ENCODE results near the gene MAP3K1. TPM values are rescaled to one million over a fixed set of nuclear protein-coding genes. Genes with fewer than 3 reads are reported as not detected.

MAP3K1 gene
- total and polyA plus RNA-seq, 4 donors: 2.4 to 15.4 (median 6.7) TPM

DNA sequence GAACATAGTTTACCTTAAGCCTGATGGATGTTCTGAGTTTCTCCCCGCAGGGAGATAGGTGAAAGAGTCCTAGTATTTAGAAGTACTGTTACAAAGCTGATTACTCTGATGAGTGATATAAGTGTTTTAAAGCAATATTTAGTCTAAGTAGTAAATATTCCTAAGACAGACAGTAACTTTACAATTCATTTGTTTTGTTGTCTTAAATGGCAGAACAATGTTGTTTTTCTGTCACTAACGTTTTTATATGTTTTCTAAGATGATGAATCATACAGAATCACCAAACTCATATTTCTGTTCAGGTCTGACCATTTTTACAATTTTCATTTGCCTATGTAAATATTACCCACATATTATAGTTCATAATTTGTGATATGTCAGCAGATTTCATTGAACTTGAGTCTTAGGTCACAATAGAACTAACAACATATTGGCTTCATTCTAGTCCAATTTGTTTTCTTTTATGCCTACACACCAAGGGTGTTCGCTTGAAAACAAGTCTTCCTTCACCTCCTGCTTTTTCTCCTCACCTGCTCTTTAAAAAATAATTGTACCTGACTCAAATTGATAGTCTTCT is 30.6 kb downstream of the MAP3K1 start (continued):
- TF ChIP-seq, protein P1, sequence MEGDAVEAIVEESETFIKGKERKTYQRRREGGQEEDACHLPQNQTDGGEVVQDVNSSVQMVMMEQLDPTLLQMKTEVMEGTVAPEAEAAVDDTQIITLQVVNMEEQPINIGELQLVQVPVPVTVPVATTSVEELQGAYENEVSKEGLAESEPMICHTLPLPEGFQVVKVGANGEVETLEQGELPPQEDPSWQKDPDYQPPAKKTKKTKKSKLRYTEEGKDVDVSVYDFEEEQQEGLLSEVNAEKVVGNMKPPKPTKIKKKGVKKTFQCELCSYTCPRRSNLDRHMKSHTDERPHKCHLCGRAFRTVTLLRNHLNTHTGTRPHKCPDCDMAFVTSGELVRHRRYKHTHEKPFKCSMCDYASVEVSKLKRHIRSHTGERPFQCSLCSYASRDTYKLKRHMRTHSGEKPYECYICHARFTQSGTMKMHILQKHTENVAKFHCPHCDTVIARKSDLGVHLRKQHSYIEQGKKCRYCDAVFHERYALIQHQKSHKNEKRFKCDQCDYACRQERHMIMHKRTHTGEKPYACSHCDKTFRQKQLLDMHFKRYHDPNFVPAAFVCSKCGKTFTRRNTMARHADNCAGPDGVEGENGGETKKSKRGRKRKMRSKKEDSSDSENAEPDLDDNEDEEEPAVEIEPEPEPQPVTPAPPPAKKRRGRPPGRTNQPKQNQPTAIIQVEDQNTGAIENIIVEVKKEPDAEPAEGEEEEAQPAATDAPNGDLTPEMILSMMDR (IDR thresholded peaks at IDR 0.05; ENCODE audit: low read depth, low read length, missing input control): no peak
- TF ChIP-seq NR2F2 (IDR thresholded peaks at IDR 0.05) (no peak), RAD21 (IDR thresholded peaks at IDR 0.05) (no peak), GABPA (IDR thresholded peaks at IDR 0.05 in 1 of 2, conservative IDR thresholded peaks at IDR 0.05 in 1 of 2) (no peak)
- TF ChIP-seq, protein P2, sequence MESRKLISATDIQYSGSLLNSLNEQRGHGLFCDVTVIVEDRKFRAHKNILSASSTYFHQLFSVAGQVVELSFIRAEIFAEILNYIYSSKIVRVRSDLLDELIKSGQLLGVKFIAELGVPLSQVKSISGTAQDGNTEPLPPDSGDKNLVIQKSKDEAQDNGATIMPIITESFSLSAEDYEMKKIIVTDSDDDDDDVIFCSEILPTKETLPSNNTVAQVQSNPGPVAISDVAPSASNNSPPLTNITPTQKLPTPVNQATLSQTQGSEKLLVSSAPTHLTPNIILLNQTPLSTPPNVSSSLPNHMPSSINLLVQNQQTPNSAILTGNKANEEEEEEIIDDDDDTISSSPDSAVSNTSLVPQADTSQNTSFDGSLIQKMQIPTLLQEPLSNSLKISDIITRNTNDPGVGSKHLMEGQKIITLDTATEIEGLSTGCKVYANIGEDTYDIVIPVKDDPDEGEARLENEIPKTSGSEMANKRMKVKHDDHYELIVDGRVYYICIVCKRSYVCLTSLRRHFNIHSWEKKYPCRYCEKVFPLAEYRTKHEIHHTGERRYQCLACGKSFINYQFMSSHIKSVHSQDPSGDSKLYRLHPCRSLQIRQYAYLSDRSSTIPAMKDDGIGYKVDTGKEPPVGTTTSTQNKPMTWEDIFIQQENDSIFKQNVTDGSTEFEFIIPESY (IDR thresholded peaks at IDR 0.05): no peak
- TF ChIP-seq, protein P3, sequence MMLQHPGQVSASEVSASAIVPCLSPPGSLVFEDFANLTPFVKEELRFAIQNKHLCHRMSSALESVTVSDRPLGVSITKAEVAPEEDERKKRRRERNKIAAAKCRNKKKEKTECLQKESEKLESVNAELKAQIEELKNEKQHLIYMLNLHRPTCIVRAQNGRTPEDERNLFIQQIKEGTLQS (IDR thresholded peaks at IDR 0.05): no peak

DNA sequence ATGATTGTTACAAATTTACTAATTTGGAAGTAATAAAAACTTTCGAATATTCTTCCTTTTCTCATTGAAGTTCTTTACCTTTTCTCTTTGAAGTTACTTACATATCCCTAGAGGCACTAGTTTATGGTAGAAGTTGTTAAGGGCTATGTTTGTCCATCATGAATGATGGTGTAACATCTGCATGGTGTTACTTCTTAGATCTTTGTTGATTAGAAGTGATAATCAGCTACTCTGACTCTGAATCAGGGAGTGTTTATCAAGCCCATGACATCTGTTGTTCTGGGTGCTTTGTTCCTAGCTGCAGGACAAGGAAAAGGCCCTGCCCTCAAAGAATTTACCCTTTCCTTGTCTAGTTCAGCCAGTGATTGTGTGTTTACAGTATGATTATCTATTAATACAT is 32.9 kb downstream of the MAP3K1 start:
- Histone ChIP-seq H3K27me3 (ENCODE audit: control insufficient read depth in 4 of 4, insufficient read depth in 4 of 4, low read length in 3 of 4) (no peaks in the 10 kb centered on the region), H3K9ac (ENCODE audit: low read depth in 1 of 2, low read length in 2 of 2) (no peak overlapping the region), H3K36me3 (ENCODE audit: control insufficient read depth in 4 of 4, insufficient read depth in 3 of 4, low read depth in 1 of 4, low read length in 3 of 4) (no peaks in the 10 kb centered on the region), H3K4me3 (ENCODE audit: low read depth in 1 of 3, low read length in 3 of 3) (no peak overlapping the region), H3K27ac (ENCODE audit: low read depth in 1 of 2, low read length in 2 of 2) (no peak overlapping the region), H3K4me1 (ENCODE audit: control insufficient read depth in 4 of 4, insufficient read depth in 4 of 4, low read length in 3 of 4) (peaks cover 10 to 27% (median 14%) of the 10 kb centered on the region in 4 donors), H3K9me3 (ENCODE audit: control insufficient read depth in 4 of 4, low read length in 3 of 4) (no peaks in the 10 kb centered on the region)
- WGBS: 93% methylated on average over 1 of the region's 1 CpG
- no peak for DNase-seq (ENCODE audit: low spot score)
- no peak for TF ChIP-seq FOXA2 (IDR thresholded peaks at IDR 0.05)
- TF ChIP-seq, protein P4, sequence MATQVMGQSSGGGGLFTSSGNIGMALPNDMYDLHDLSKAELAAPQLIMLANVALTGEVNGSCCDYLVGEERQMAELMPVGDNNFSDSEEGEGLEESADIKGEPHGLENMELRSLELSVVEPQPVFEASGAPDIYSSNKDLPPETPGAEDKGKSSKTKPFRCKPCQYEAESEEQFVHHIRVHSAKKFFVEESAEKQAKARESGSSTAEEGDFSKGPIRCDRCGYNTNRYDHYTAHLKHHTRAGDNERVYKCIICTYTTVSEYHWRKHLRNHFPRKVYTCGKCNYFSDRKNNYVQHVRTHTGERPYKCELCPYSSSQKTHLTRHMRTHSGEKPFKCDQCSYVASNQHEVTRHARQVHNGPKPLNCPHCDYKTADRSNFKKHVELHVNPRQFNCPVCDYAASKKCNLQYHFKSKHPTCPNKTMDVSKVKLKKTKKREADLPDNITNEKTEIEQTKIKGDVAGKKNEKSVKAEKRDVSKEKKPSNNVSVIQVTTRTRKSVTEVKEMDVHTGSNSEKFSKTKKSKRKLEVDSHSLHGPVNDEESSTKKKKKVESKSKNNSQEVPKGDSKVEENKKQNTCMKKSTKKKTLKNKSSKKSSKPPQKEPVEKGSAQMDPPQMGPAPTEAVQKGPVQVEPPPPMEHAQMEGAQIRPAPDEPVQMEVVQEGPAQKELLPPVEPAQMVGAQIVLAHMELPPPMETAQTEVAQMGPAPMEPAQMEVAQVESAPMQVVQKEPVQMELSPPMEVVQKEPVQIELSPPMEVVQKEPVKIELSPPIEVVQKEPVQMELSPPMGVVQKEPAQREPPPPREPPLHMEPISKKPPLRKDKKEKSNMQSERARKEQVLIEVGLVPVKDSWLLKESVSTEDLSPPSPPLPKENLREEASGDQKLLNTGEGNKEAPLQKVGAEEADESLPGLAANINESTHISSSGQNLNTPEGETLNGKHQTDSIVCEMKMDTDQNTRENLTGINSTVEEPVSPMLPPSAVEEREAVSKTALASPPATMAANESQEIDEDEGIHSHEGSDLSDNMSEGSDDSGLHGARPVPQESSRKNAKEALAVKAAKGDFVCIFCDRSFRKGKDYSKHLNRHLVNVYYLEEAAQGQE (IDR thresholded peaks at IDR 0.05): no peak
- TF ChIP-seq JUND (IDR thresholded peaks at IDR 0.05): no peak
- TF ChIP-seq, protein P5, sequence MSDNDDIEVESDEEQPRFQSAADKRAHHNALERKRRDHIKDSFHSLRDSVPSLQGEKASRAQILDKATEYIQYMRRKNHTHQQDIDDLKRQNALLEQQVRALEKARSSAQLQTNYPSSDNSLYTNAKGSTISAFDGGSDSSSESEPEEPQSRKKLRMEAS (IDR thresholded peaks at IDR 0.05): no peak
- TF ChIP-seq FOXA1 (IDR thresholded peaks at IDR 0.05): no peak
- TF ChIP-seq RAD21 (IDR thresholded peaks at IDR 0.05): no peak
- TF ChIP-seq, protein P1 (IDR thresholded peaks at IDR 0.05; ENCODE audit: low read depth, low read length, missing input control): no peak
- no peak for TF ChIP-seq HNF4A (conservative IDR thresholded peaks at IDR 0.05)
- no peak for TF ChIP-seq GABPA (IDR thresholded peaks at IDR 0.05 in 1 of 2, conservative IDR thresholded peaks at IDR 0.05 in 1 of 2)
- no peak for TF ChIP-seq NR2F2 (IDR thresholded peaks at IDR 0.05)
- no peak for TF ChIP-seq YY1 (IDR thresholded peaks at IDR 0.05)
- TF ChIP-seq SP1 (IDR thresholded peaks at IDR 0.05): no peak
- no peak for TF ChIP-seq EGR1 (IDR thresholded peaks at IDR 0.05; ENCODE audit: low read depth in 2 of 2)
- TF ChIP-seq RXRA (IDR thresholded peaks at IDR 0.05): no peak
- TF ChIP-seq TAF1 (conservative IDR thresholded peaks at IDR 0.05): no peak
- no peak for TF ChIP-seq HNF4G (IDR thresholded peaks at IDR 0.05)
- TF ChIP-seq, protein P2 (IDR thresholded peaks at IDR 0.05): no peak
- TF ChIP-seq, protein P3 (IDR thresholded peaks at IDR 0.05): no peak
